Panc1 (cell line): Measurements from ENCODE around the gene WSB1.

Source experiments
- CTCF ChIP-seq: fragments of 450-650 bp; IDR thresholded peaks from 2 replicates; pipeline ENCODE4 v1.5.1; 2017; ENCODE audit warnings: mild to moderate bottlenecking
- POLR2AphosphoS5 ChIP-seq: IDR thresholded peaks from 2 replicates; pipeline ENCODE4 v1.6.1; 2012; ENCODE audit warnings: mild to moderate bottlenecking, low read depth, low read length, moderate library complexity
- SIN3A ChIP-seq: IDR thresholded peaks from 2 replicates; pipeline ENCODE4 v1.6.1; 2012; ENCODE audit warnings: low read depth, mild to moderate bottlenecking, low read length, moderate library complexity, borderline replicate concordance; ENCODE audit not compliant: insufficient read depth
- TF ChIP-seq, protein P1 (sequence below), 2 experiments: IDR thresholded peaks; 2 replicates each; pipeline ENCODE4 v1.6.1; 2011 to 2012; ENCODE audit warnings: low read depth in 2 of 2, control low read depth in 1 of 2, low read length in 1 of 2, mild to moderate bottlenecking in 1 of 2, moderate library complexity in 1 of 2; ENCODE audit not compliant: insufficient read depth in 1 of 2

- TF ChIP-seq CTCF = no peak
- no peak for TF ChIP-seq SIN3A
- TF ChIP-seq, protein P1, sequence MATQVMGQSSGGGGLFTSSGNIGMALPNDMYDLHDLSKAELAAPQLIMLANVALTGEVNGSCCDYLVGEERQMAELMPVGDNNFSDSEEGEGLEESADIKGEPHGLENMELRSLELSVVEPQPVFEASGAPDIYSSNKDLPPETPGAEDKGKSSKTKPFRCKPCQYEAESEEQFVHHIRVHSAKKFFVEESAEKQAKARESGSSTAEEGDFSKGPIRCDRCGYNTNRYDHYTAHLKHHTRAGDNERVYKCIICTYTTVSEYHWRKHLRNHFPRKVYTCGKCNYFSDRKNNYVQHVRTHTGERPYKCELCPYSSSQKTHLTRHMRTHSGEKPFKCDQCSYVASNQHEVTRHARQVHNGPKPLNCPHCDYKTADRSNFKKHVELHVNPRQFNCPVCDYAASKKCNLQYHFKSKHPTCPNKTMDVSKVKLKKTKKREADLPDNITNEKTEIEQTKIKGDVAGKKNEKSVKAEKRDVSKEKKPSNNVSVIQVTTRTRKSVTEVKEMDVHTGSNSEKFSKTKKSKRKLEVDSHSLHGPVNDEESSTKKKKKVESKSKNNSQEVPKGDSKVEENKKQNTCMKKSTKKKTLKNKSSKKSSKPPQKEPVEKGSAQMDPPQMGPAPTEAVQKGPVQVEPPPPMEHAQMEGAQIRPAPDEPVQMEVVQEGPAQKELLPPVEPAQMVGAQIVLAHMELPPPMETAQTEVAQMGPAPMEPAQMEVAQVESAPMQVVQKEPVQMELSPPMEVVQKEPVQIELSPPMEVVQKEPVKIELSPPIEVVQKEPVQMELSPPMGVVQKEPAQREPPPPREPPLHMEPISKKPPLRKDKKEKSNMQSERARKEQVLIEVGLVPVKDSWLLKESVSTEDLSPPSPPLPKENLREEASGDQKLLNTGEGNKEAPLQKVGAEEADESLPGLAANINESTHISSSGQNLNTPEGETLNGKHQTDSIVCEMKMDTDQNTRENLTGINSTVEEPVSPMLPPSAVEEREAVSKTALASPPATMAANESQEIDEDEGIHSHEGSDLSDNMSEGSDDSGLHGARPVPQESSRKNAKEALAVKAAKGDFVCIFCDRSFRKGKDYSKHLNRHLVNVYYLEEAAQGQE (IDR thresholded peaks at IDR 0.05; ENCODE audit: insufficient read depth in 1 of 2, low read depth in 2 of 2, low read length in 1 of 2) = no peak
- no peak for TF ChIP-seq POLR2AphosphoS5
These were observed 62.3 kb downstream of the WSB1 start for GRCh38 chr17:27356091-27356705.
